ENCODE results near the gene ZNF384. TPM values are rescaled to one million over a fixed set of nuclear protein-coding genes. Genes with fewer than 3 reads are reported as not detected.

ZNF384 gene
- total and polyA plus RNA-seq, 4 donors = 29.0 to 50.8 (median 31.8) TPM

GRCh38 chr12:6725350-6725749 lies 36.2 kb upstream of the ZNF384 start:
- ATAC-seq (ENCODE audit: insufficient read depth, low FRiP score) (no peak), DNase-seq (no peak)
- Histone ChIP-seq H3K4me3 (no peak overlapping the region), H3K9ac (ENCODE audit: insufficient read depth in 1 of 2, low read length in 2 of 2) (no peak overlapping the region), H3K4me1 (ENCODE audit: control insufficient read depth in 5 of 5, insufficient read depth in 5 of 5, low read length in 5 of 5) (peaks cover 0 to 7% (median 7%) of the 10 kb centered on the region in 5 donors), H3K36me3 (ENCODE audit: control insufficient read depth in 4 of 4, insufficient read depth in 4 of 4, low read length in 4 of 4) (peaks cover 7 to 34% (median 20%) of the 10 kb centered on the region in 4 donors), H3K9me3 (ENCODE audit: control insufficient read depth in 4 of 4, insufficient read depth in 3 of 4, low read length in 3 of 4) (no peaks in the 10 kb centered on the region), H3K27ac (ENCODE audit: low read depth in 1 of 2, low read length in 1 of 2) (no peak overlapping the region), H3K27me3 (ENCODE audit: control insufficient read depth in 3 of 3, insufficient read depth in 3 of 3, low read length in 2 of 3) (peaks cover 0 to 2% (median 0%) of the 10 kb centered on the region in 3 donors)
- WGBS, 2 donors = 96% methylated on average over 7 of the region's 7 CpGs
- TF ChIP-seq CTCF (IDR thresholded peaks at IDR 0.05; ENCODE audit: control extremely low read depth, extremely low read depth) = no peak

GRCh38 chr12:6724409-6724797 lies 35.2 kb upstream of the ZNF384 start:
- no peaks in the 10 kb centered on the region for H3K9me3 ChIP-seq (ENCODE audit: control insufficient read depth in 4 of 4, insufficient read depth in 3 of 4, low read length in 3 of 4)
- DNase-seq = peak in 1 of 3 donors; percentile 28
- peak overlapping the region in 1 of 2 donors; percentile 81 for H3K9ac ChIP-seq (ENCODE audit: insufficient read depth in 1 of 2, low read length in 2 of 2)
- H3K27me3 ChIP-seq (ENCODE audit: control insufficient read depth in 3 of 3, insufficient read depth in 3 of 3, low read length in 2 of 3) = peaks cover 0 to 8% (median 0%) of the 10 kb centered on the region in 3 donors
- TF ChIP-seq CTCF (IDR thresholded peaks at IDR 0.05; ENCODE audit: control extremely low read depth, extremely low read depth) = no peak
- H3K4me1 ChIP-seq (ENCODE audit: control insufficient read depth in 5 of 5, insufficient read depth in 5 of 5, low read length in 5 of 5) = peaks cover 0 to 7% (median 7%) of the 10 kb centered on the region in 5 donors
- peaks cover 3 to 25% (median 12%) of the 10 kb centered on the region in 4 donors for H3K36me3 ChIP-seq (ENCODE audit: control insufficient read depth in 4 of 4, insufficient read depth in 4 of 4, low read length in 4 of 4)
- 9% methylated on average over 10 of the region's 10 CpGs for WGBS, 2 donors
- H3K27ac ChIP-seq (ENCODE audit: low read depth in 1 of 2, low read length in 1 of 2) = peak overlapping the region; percentile 80 to 90
- ATAC-seq (ENCODE audit: insufficient read depth, low FRiP score) = no peak
- H3K4me3 ChIP-seq = peak overlapping the region; percentile 57

- peak within 1 kb of the TSS in 1 of 2 donors; percentile 81 for H3K9ac ChIP-seq (ENCODE audit: insufficient read depth in 1 of 2, low read length in 2 of 2)
- ATAC-seq (ENCODE audit: insufficient read depth, low FRiP score) (peak; percentile 98), DNase-seq (peak; percentile 97 to 99 (median 98))
- H3K4me3 ChIP-seq = peak within 1 kb of the TSS; percentile 57
- TF ChIP-seq CTCF (IDR thresholded peaks at IDR 0.05; ENCODE audit: control extremely low read depth, extremely low read depth) = no peak
- peaks cover 0 to 8% (median 0%) of the 10 kb centered on the region in 3 donors for H3K27me3 ChIP-seq (ENCODE audit: control insufficient read depth in 3 of 3, insufficient read depth in 3 of 3, low read length in 2 of 3)
- H3K27ac ChIP-seq (ENCODE audit: low read depth in 1 of 2, low read length in 1 of 2) = peak within 1 kb of the TSS; percentile 90
- H3K4me1 ChIP-seq (ENCODE audit: control insufficient read depth in 5 of 5, insufficient read depth in 5 of 5, low read length in 5 of 5) = peaks cover 0 to 7% (median 7%) of the 10 kb centered on the region in 5 donors
- H3K36me3 ChIP-seq (ENCODE audit: control insufficient read depth in 4 of 4, insufficient read depth in 4 of 4, low read length in 4 of 4) = peaks cover 3 to 21% (median 9%) of the 10 kb centered on the region in 4 donors
- 0% methylated on average over 49 of the region's 49 CpGs for WGBS, 2 donors
- H3K9me3 ChIP-seq (ENCODE audit: control insufficient read depth in 4 of 4, insufficient read depth in 3 of 4, low read length in 3 of 4) = no peaks in the 10 kb centered on the region
Measured at GRCh38 chr12:6723607-6724408, 34.6 kb upstream of the ZNF384 start, which contains the start of gene COPS7A. Gene COPS7A, plus strand, starts transcription at chr12:6724046. Its CDS starts 611 bp downstream, at chr12:6724657.

Data from lung (tissue), 12 donors.